Measurements from ENCODE around the gene LMF1. TPM values are rescaled to one million over a fixed set of nuclear protein-coding genes. Genes with fewer than 3 reads are reported as not detected.

LMF1 gene
- total RNA-seq, 2 experiments from 2014 or later, result 26.6 to 31.3 TPM

- Mint-ChIP-seq H3K36me3 (no peaks in the 10 kb centered on the region), H3K4me1 (peaks cover 4% of the 10 kb centered on the region), H3K27ac (no peak overlapping the region), H3K27me3 (peaks cover 20% of the 10 kb centered on the region), H3K4me3 (no peak overlapping the region), H3K9me3 (no peaks in the 10 kb centered on the region)
- DNase-seq, result peak; percentile 25
- ATAC-seq (ENCODE audit: low read depth), result no peak
- POLR2A ChIA-PET, result no interaction called here
These were observed 6.4 kb upstream of the LMF1 start for GRCh38 chr16:977081-977701.

- DNase-seq (no peak), ATAC-seq (ENCODE audit: low read depth) (peak; percentile 54)
- POLR2A ChIA-PET, result no interaction called here
- Mint-ChIP-seq H3K4me3 (no peak overlapping the region), H3K36me3 (no peaks in the 10 kb centered on the region), H3K9me3 (no peaks in the 10 kb centered on the region), H3K27ac (no peak overlapping the region), H3K27me3 (peaks cover 23% of the 10 kb centered on the region), H3K4me1 (peaks cover 4% of the 10 kb centered on the region)
These were observed 5.7 kb upstream of the LMF1 start for GRCh38 chr16:976389-976931.

GRCh38 chr16:975291-975690, 4.5 kb upstream of the LMF1 start:
- POLR2A ChIA-PET, result no interaction called here
- peaks cover 6% of the 10 kb centered on the region for H3K4me1 Mint-ChIP-seq
- no peaks in the 10 kb centered on the region for H3K36me3 Mint-ChIP-seq
- H3K4me3 Mint-ChIP-seq, result no peak overlapping the region
- no peak for ATAC-seq (ENCODE audit: low read depth)
- H3K27me3 Mint-ChIP-seq, result peaks cover 20% of the 10 kb centered on the region
- H3K9me3 Mint-ChIP-seq, result no peaks in the 10 kb centered on the region
- H3K27ac Mint-ChIP-seq, result no peak overlapping the region
- no peak for DNase-seq

GRCh38 chr16:974611-975261, 4.0 kb upstream of the LMF1 start:
- peaks cover 8% of the 10 kb centered on the region for H3K4me1 Mint-ChIP-seq
- POLR2A ChIA-PET, result no interaction called here
- no peaks in the 10 kb centered on the region for H3K9me3 Mint-ChIP-seq
- DNase-seq, result no peak
- ATAC-seq (ENCODE audit: low read depth), result no peak
- no peaks in the 10 kb centered on the region for H3K36me3 Mint-ChIP-seq
- no peak overlapping the region for H3K4me3 Mint-ChIP-seq
- peaks cover 16% of the 10 kb centered on the region for H3K27me3 Mint-ChIP-seq
- H3K27ac Mint-ChIP-seq, result no peak overlapping the region

GRCh38 chr16:974001-974601, 3.3 kb upstream of the LMF1 start:
- no peak for DNase-seq
- no peaks in the 10 kb centered on the region for H3K36me3 Mint-ChIP-seq
- no peaks in the 10 kb centered on the region for H3K9me3 Mint-ChIP-seq
- H3K27me3 Mint-ChIP-seq, result peaks cover 12% of the 10 kb centered on the region
- POLR2A ChIA-PET, result interaction anchor here (0.7 kb wide), 1 partner anchor 30 kb away, joined by 4 read pairs; no protein-coding TSS in a partner anchor
- H3K4me3 Mint-ChIP-seq, result no peak overlapping the region
- H3K4me1 Mint-ChIP-seq, result peaks cover 10% of the 10 kb centered on the region
- no peak overlapping the region for H3K27ac Mint-ChIP-seq
- no peak for ATAC-seq (ENCODE audit: low read depth)

GRCh38 chr16:973366-973765, 2.6 kb upstream of the LMF1 start:
- POLR2A ChIA-PET, result interaction anchor here (0.7 kb wide), 1 partner anchor 31 kb away, joined by 4 read pairs; no protein-coding TSS in a partner anchor
- H3K36me3 Mint-ChIP-seq, result no peaks in the 10 kb centered on the region
- peaks cover 7% of the 10 kb centered on the region for H3K27me3 Mint-ChIP-seq
- H3K4me3 Mint-ChIP-seq, result no peak overlapping the region
- H3K27ac Mint-ChIP-seq, result no peak overlapping the region
- no peaks in the 10 kb centered on the region for H3K9me3 Mint-ChIP-seq
- ATAC-seq (ENCODE audit: low read depth), result no peak
- DNase-seq, result no peak
- H3K4me1 Mint-ChIP-seq, result peaks cover 12% of the 10 kb centered on the region

- H3K9me3 Mint-ChIP-seq, result no peaks in the 10 kb centered on the region
- POLR2A ChIA-PET, result no interaction called here
- no peak overlapping the region for H3K27ac Mint-ChIP-seq
These were observed 1.7 kb upstream of the LMF1 start for GRCh38 chr16:972316-973002.

GRCh38 chr16:971981-972315, 1.2 kb upstream of the LMF1 start:
- H3K36me3 Mint-ChIP-seq, result peaks cover 2% of the 10 kb centered on the region
- ATAC-seq (ENCODE audit: low read depth) (no peak), DNase-seq (no peak)
- H3K27me3 Mint-ChIP-seq, result peaks cover 7% of the 10 kb centered on the region
- POLR2A ChIA-PET, result no interaction called here
- peaks cover 10% of the 10 kb centered on the region for H3K4me1 Mint-ChIP-seq
- no peak overlapping the region for H3K27ac Mint-ChIP-seq
- no peaks in the 10 kb centered on the region for H3K9me3 Mint-ChIP-seq
- peak overlapping the region; percentile 40 for H3K4me3 Mint-ChIP-seq

More at GRCh38 chr16:972316-973002, 1.7 kb upstream of the LMF1 start:
- DNase-seq, result no peak
- peaks cover 10% of the 10 kb centered on the region for H3K4me1 Mint-ChIP-seq
- no peak for ATAC-seq (ENCODE audit: low read depth)
- no peak overlapping the region for H3K4me3 Mint-ChIP-seq
- no peaks in the 10 kb centered on the region for H3K36me3 Mint-ChIP-seq
- peaks cover 7% of the 10 kb centered on the region for H3K27me3 Mint-ChIP-seq

GRCh38 chr16:971582-971905, 760 bp upstream of the LMF1 start:
- POLR2A ChIA-PET, result interaction anchor here (0.7 to 0.9 kb wide), 2 partner anchors 9 to 401 kb away, joined by 3 to 4 read pairs; no protein-coding TSS in a partner anchor
- H3K4me1 Mint-ChIP-seq, result peaks cover 10% of the 10 kb centered on the region
- peak overlapping the region; percentile 40 for H3K4me3 Mint-ChIP-seq

GRCh38 chr16:970386-970765, 408 bp downstream of the LMF1 start:
- DNase-seq (no peak), ATAC-seq (ENCODE audit: low read depth) (no peak)
- H3K27ac Mint-ChIP-seq, result peak overlapping the region; percentile 61
- H3K4me1 Mint-ChIP-seq, result peaks cover 10% of the 10 kb centered on the region
- peak overlapping the region; percentile 75 for H3K4me3 Mint-ChIP-seq
- POLR2A ChIA-PET, result no interaction called here
- no peaks in the 10 kb centered on the region for H3K9me3 Mint-ChIP-seq
- H3K36me3 Mint-ChIP-seq, result peaks cover 11% of the 10 kb centered on the region
- peaks cover 7% of the 10 kb centered on the region for H3K27me3 Mint-ChIP-seq

More at GRCh38 chr16:971582-971905, 760 bp upstream of the LMF1 start:
- ATAC-seq (ENCODE audit: low read depth) (no peak), DNase-seq (no peak)
- Mint-ChIP-seq H3K36me3 (peaks cover 5% of the 10 kb centered on the region), H3K27me3 (peaks cover 7% of the 10 kb centered on the region), H3K27ac (no peak overlapping the region), H3K9me3 (no peaks in the 10 kb centered on the region)

GRCh38 chr16:969508-970385, 1.0 kb downstream of the LMF1 start:
- H3K9me3 Mint-ChIP-seq, result no peaks in the 10 kb centered on the region
- ATAC-seq (ENCODE audit: low read depth) (peak; percentile 2), DNase-seq (no peak)
- peaks cover 7% of the 10 kb centered on the region for H3K27me3 Mint-ChIP-seq
- H3K4me1 Mint-ChIP-seq, result peaks cover 10% of the 10 kb centered on the region
- POLR2A ChIA-PET, result no interaction called here
- peak overlapping the region; percentile 75 for H3K4me3 Mint-ChIP-seq
- peaks cover 11% of the 10 kb centered on the region for H3K36me3 Mint-ChIP-seq
- peak overlapping the region; percentile 30 for H3K27ac Mint-ChIP-seq

- H3K36me3 Mint-ChIP-seq, result peaks cover 11% of the 10 kb centered on the region
- POLR2A ChIA-PET, result no interaction called here
- H3K27me3 Mint-ChIP-seq, result peaks cover 7% of the 10 kb centered on the region
- no peaks in the 10 kb centered on the region for H3K9me3 Mint-ChIP-seq
- no peak for DNase-seq
- ATAC-seq (ENCODE audit: low read depth), result no peak
- peaks cover 19% of the 10 kb centered on the region for H3K4me1 Mint-ChIP-seq
- peak overlapping the region; percentile 51 for H3K4me3 Mint-ChIP-seq
- H3K27ac Mint-ChIP-seq, result no peak overlapping the region
These were observed 2.2 kb downstream of the LMF1 start for GRCh38 chr16:968620-969019.

Data from activated naive CD8-positive, alpha-beta T cell treated with anti-CD3 and anti-CD28 coated beads, Interleukin-2, amount 10 ng/mL, durations not matched to agents 7 days and 5 days (primary cell).